HG03575 (cell line): Measurements from ENCODE around the gene TMEM116.
"Not testable (repeated sequence)": the region's sequence is repeated elsewhere in the genome, so short reads cannot be mapped to it uniquely, and the experiment has no call there.

Experiments used
- ATAC-seq: cut with Tn5 transposase; IDR thresholded peaks from one replicate; pipeline ENCODE4 v1.9.1; 2021; ENCODE audit not compliant: unreplicated experiment, insufficient number of reproducible peaks, low FRiP score; ENCODE audit errors: extremely low read depth

The TMEM116 gene

DNA sequence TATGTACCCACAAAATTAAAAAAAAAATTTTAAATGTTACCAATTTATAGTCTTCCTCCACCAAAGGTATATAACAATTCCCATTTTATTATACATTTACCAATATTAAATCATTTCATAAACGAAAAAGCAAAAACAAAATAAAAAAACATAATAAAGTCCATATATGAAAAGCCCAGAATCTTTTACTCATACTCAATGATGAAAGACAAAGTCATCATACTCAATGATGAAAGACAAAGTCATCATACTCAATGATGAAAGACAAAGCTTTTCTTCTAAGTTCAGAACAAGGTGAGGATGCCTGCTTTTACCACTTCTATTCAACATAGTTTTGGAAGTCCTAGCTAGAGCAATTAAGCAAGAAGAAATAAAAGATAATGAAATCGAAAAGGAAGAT is 28.1 kb downstream of the TMEM116 start:
- no peak for ATAC-seq

- ATAC-seq, result no peak
Measured at GRCh38 chr12:111981987-111982386, 31.0 kb downstream of the TMEM116 start.

DNA sequence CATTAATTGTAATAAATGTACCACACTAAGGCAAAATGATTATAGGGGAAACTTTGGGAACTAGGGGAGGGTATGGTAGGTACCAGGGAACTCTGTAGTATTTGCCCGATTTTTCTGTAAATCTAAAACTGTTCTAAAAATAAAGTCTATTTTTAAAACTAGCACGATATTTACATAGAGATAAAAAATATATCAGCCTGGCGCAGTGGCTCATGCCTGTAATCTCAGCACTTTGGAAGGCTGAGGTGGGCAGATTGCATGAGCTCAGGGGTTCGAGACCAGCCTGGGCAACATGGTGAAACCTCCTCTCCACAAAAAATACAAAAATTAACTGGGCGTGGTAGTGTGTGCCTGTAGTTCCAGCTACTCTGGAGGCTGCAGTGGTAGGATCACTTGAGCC is 32.4 kb downstream of the TMEM116 start:
- no peak for ATAC-seq

GRCh38 chr12:111978545-111978944 is 34.4 kb downstream of the TMEM116 start:
- no peak for ATAC-seq

DNA sequence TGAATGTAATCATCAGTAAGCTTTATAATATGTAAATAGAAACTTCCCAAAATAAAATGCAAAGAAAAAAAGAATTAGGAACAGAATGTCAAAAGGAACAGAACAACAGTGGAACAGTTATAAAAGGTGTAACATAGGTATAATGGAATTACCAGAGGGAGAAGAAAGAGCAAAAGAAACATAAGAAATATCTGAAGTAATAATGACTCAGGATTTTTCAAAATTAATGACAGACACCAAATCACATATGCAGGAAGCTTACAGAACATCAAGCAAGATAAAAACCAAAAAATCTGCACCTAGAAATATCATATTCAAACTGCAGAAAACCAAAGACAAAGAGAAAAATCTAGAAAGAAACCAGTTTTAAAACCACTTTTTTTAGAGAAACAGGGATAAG is 36.1 kb downstream of the TMEM116 start:
- ATAC-seq, result no peak

DNA sequence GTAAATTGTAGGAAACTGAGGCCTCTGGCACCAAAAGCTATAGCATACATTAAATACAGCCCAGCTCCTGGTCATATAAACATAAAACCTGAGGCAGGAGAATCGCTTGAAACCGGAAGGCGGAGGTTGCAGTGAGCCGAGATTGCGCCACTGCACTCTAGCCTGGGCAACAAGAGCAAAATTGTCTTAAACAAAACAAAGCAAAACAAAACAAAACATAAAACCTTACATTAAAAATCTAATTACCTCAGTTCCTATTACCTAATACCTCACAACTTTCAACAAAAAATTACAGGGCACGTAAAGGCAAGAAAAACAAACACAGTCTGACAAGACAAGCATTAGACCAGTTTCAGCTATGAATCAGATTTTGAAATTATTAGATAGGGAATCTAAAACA is 36.7 kb downstream of the TMEM116 start:
- ATAC-seq, result no peak

- ATAC-seq, result no peak
Measured at GRCh38 chr12:111975161-111975931, 37.6 kb downstream of the TMEM116 start.

DNA sequence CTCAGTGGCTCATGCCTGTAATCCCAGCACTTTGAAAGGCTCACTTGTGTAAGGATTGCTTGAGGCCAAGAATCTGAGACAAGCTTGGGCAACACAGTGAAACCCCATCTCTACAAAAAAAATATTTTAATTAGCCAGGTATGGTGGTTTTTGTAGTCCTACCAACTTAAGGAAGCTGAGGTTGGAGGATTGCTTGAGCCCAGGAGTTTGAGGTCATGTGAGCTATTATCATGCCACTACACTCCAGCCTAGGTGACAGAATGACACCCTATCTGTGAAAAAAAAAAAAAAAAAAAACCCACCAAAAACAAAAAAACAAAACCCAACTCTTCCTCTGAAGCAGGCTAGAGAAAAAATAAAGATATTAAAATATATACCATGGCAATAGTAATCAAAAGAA is 41.2 kb downstream of the TMEM116 start:
- ATAC-seq, result no peak

DNA sequence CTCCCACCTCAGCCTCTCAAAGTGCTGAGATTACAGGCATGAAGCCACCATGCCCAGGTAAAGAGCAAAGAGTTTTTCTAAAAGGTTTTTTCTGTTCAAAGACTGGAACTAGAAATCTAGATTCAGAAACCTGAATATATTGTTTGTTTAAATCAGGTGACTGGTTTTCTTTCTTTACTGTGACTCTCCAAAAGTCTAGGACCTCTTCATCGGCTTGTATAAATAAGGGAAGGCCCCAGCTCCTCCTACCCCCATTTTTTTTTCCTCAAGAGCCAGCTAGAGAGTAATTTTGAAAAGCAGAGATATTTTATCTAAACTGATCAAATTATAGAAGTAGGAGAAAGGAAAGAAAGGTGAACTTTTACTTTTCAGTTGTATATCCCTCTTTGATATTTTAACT is 48.0 kb downstream of the TMEM116 start:
- ATAC-seq, result no peak

DNA sequence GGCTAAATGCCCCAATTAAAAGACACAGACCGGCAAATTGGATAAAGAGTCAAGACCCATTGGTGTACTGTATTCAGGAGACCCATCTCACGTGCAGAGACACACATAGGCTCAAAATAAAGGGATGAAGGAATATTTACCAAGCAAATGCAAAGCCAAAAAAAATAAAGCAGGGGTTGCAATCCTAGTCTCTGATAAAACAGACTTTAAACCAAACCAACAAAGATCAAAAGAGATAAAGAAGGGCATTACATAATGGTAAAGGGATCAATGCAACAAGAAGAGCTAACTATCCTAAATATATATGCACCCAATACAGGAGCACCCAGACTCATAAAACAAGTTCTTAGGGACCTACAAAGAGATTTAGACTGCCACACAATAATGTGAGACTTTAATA is 53.4 kb downstream of the TMEM116 start:
- not testable (repeated sequence) for ATAC-seq

GRCh38 chr12:111957224-111957623 is 55.7 kb downstream of the TMEM116 start:
- not testable (repeated sequence) for ATAC-seq

DNA sequence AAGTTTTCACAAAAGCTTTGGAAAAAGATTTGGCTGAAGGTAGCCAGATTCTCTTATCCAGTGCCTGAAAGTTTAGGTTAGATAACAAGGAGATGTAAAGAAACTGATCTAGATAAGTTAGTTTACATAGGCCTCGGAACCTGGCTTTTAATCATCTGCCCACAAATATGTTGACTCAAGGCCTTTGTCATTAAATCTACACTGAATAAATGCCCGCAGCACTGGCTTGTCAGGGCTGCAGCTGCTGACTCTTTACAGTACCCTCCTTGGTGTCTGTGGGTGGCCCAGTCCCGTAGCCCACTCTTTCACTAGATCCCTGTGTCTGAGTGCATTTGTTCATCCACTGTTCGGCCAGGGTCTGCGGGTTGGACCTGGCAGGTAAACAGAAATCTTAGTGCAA is 58.0 kb downstream of the TMEM116 start:
- no peak for ATAC-seq

- no peak for ATAC-seq
Measured at GRCh38 chr12:111953455-111953854, 59.5 kb downstream of the TMEM116 start.

- not testable (repeated sequence) for ATAC-seq
Measured at GRCh38 chr12:111952084-111952787, 60.7 kb downstream of the TMEM116 start.

DNA sequence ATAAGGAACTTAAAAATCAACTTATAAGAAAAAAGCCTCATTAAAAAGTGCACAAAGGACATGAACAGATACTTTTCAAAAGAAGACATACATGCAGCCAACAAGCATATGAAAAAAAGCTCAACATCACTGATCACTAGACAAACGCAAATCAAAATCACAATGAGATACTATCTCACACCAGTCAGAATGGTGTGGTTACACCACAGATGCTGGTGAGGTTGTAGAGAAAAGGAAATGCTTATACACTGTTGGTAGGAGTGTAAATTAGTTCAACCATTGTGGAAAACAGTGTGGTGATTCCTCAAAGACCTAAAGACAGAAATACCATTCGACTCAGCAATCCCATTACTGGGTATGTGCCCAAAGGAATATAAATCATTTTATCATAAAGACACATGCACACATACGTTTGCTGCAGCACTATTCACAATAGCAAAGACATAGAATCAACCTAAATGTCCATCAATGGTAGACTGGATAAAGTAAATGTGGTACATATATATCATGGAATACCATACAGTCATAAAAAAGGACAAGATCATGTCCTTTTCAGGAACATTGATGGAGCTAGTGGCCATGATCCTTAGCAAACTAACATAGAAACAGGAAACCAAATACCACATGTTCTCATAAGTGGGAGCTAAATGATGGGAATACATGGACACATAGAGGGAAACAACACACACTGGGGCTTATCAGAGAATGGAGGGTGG is 61.8 kb downstream of the TMEM116 start:
- ATAC-seq, result not testable (repeated sequence)

DNA sequence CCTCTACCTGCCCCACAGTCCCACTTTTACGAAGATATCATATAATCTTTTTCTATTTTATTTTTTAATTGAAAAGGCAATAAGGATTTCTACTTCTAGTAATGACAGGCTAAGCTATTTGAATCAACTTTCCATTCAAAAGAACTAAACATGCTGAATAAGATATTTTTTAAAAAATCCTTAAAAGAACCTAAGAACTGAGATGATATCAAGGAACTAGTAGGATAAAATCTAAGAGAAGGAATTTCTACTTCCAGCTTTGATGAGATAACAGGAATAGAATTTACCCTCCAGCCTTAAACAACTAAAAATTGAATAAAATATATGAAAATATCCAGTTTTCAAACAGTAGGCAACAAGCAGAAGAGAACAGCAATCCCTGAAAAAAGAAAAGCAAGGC is 69.0 kb downstream of the TMEM116 start:
- ATAC-seq, result no peak

DNA sequence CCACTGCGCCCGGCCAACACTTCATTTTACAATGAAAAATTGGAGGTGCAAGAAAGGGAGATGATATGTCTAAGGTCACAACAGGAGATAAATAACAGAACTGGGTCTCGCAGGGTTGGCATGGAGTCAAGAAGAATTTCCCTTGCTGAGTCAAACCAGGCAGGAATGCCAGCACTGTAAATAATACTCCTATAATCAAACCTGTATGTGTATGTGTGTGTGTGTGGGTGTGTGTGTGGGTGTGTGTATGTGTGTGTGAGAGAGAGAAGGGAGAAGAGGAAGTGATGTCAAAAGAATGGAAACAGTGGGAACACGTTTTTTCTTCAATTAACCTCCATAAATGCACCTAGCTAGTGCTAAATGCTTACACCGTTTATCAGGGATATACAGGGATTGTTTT is 70.4 kb downstream of the TMEM116 start:
- ATAC-seq, result no peak

- no peak for ATAC-seq
Measured at GRCh38 chr12:111937429-111937828, 75.5 kb downstream of the TMEM116 start.

DNA sequence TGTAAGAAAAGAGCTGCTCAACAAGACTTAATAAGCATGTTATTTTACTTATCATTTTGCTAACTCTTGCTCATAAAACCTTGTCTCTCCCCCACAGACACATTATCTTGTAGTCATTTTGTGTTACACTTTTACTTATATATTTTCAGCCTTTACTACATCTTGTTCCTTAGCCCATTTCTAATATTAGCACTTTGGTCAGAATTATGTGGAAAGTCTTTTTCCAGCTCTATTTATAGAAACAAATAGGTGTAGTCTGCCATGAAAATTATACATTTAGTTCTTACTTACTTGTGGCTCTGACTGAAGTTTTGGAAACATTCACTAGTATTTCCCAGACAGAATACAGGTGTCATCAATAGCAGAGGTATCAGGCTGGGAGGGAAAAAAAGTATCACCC is 76.1 kb downstream of the TMEM116 start:
- no peak for ATAC-seq

- ATAC-seq, result no peak
Measured at GRCh38 chr12:111932241-111932640, 80.7 kb downstream of the TMEM116 start.
